NOMO-1 (cell line): ENCODE measurements around the gene DSPP.

ENCODE experiments used
- DNase-seq, 2 experiments: peaks; one replicate each; lab custom pipeline; 2025; ENCODE audit not compliant: unreplicated experiment in 2 of 2; lab: John Stamatoyannopoulos, UW

Gene DSPP

GRCh38 chr4:87624698-87625097, 16.4 kb downstream of the DSPP start:
- peak; percentile 32 to 86 for DNase-seq

GRCh38 chr4:87631668-87632067, 23.3 kb downstream of the DSPP start:
- no peak for DNase-seq

DNA sequence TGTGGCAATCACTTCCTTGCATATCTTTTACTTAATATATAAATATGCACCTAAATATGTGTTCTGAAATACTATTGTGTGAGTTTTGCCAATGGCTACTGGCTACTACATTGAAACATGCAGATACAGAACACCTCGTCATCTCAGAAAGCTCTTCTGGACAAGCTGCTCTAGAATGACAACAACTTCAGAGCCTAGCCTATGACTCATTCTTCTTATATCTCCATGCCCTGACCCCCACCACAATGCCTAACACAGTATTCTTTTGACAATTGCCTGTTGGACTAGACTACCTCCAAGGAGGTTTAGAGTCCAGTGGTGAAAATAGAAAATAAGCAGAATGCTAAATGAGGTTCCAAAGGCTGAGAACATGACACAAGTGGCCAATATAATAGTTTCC, 24.1 kb downstream of the DSPP start:
- no peak for DNase-seq

DNA sequence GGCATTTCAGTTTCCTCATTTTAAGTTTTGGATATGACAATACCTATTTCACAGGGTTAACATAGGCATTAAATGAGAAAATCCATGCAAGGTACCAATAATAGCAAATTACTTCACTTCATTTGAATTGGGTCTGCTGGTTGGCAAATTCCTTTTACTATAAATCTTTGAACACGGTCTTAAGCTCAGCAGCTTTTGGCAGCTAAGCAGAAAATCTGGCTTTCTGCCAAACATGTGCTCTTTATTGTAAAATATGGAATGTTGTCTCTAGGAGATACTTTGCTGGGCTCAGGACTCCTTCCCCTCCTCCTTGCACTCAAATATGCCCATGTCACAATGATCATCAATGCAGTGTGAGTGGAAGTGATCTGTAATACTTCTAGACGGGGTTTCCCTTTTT, 24.9 kb downstream of the DSPP start:
- no peak for DNase-seq

GRCh38 chr4:87644286-87644685, 36.0 kb downstream of the DSPP start:
- DNase-seq = no peak

GRCh38 chr4:87649980-87650379, 41.7 kb downstream of the DSPP start, which contains the start of gene DMP1:
DMP1 (plus strand) TSS chr4:87650280; CDS start chr4:87656493, 6,213 bp downstream.
- no peak for DNase-seq

DNA sequence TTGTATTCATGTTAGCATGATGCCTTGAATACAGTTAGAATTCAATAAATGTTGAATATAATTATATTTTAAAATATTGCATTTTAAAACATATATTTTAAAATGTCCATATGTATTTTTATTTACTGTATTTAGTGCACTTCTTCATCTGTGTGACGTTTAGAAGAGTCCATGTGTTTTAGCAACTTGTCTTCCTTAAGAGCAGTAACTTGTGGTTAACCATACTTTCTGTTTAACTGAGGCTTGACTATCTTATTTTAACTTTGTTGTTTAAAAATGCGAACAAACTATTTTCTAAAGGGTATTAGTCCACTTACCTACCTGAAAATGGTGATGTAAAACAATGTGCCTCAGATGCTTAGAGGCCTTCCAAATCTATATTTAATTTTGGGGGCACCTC, 42.6 kb downstream of the DSPP start:
- no peak for DNase-seq

- no peak for DNase-seq
Measured at GRCh38 chr4:87651941-87652340, 43.6 kb downstream of the DSPP start.

DNA sequence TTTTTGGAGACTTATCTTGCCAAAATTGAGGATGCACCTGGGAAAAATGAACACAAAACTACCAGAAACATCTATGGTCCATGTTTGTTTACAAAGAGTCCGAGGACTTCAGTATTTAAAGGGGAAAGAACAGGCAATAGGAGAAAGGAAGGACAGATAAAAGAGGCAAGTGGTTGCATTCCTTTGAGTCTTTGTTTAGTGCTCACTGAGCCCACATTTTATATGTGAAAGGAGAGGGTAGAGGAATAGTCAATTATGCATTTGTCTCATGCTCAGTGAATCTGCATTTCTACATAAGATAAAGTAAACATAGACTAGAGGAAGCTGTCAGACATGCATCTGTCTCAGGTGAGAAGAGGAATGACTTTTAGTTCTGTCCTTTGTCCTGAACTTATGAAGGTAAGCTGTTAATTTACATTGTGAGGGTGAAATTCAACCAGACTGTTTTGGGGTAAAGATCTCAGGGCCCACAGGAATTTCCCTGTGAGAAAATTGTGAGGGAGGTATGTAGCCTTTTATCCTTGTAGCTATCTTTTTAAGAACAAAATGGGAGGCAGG, 46.2 kb downstream of the DSPP start:
- DNase-seq = no peak

DNA sequence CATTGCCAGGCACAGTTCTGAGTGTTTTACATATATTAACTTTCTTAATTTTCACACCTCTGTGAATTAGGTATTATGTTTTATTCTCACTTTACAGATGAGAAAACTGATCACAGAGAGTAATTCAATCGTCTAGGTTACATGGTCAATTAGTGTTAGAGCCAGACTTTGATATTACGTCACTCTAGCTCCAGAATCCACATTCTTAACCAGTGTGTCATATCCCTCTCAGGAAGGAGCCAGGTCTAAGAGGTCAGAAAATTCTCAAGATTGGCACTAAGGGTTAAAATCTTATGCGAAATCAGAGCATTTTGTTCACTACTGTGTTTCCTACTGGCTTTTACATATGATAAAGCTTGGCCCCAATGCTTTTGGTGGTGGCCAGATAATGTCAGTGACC, 49.2 kb downstream of the DSPP start:
- no peak for DNase-seq

- DNase-seq = no peak
Measured at GRCh38 chr4:87659247-87659931, 51.1 kb downstream of the DSPP start.

- no peak for DNase-seq
Measured at GRCh38 chr4:87662871-87663270, 54.5 kb downstream of the DSPP start.
